ENCODE results near the gene ABAT.

Gene ABAT

DNA sequence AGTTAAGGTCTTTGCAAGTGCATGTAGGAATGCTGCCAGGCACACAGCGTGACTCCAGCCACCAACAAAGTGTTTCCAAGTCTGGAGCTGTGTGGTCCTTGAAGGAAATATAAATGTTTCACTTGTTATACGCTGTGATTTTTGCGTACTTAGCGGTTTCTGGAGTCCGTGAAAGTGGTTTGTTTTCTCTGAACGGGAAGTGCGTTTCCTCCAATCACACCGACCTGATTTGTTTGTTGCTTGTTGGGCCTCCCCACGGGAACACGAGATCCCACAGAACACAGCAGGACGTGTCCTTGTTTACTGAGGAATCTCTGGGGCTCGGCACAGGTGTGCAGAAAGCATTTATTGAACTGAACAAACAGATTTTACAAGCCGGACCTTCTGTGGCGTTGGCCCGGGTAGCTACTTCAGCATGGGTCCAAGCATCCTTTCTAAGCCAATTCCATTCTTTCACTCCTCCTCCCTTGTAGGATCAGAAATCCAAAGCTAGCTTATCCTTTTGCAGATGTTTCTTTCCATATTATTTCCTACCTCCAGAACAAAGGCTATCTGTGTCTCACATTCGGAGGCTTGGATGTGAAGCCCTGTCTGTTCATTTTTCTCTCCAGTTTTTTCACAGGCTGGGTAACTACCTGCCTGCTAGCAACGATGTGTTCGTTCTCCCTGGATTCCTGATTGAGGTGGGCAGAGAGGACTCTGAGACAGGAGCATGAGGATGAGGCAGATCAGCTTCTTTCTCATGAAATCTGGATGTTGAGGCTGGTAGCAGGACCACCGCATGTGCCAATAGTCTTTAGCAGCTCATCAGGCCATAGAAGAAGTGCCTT is 44.6 kb downstream of the ABAT start:
- DNase-seq, result no peak

DNA sequence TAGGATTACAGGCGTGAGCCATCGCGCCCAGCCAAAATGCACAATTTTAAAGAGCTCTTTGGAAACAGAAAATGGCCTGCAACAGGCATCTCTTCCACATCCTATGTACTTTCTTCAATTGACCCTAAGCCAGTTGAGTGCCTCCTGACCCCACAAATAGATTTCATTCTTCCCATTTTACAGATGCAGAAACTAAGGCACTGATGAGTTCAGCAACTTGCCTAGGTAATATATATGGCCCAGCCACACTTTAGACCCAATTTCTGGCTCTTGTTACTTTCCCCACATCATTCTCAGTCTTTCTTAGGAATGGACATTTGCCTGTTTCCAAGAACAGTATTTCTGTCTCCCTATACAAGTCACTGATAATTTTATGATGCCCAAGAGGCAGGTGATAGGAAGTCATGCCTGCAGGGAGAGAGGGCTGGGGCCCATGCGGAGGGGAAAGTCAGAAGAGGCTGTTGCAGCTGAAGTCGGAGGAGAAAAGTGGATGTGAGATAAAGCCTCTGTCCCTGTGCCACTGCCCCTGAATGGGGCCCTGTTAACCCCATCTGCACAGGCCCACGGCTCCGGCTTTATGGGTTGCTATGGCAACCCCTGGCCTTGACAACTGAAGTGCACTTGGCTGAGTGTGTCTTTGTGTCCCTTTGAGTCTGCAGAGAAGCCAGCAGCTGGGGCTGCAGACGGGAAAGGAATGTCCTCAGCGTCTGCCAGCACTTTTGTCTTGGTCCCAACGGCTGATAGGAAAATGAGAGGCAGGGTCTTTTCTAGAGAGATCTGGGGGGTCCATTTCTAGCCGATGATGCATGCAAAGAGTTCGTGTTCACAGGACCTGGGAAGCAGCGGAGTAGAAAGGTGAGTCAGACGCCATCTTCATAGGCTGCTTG is 45.9 kb downstream of the ABAT start:
- no peak for DNase-seq

DNA sequence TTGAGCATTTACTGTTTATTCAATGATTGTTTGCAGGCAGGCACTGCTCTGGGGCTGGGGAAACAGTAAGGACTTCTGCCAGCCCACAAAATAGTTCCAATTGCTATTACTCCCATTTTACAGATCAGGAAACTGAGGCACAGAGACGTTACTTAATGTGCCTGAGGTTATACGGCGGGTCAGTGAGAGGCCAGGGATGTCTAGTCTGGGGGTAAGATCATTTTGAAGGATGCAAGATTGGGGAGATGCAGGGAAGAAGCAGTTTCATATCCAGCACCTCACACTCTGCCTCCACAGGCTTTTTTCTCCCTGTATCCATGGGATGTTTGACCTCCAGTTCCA is 46.5 kb downstream of the ABAT start:
- DNase-seq, result no peak

DNA sequence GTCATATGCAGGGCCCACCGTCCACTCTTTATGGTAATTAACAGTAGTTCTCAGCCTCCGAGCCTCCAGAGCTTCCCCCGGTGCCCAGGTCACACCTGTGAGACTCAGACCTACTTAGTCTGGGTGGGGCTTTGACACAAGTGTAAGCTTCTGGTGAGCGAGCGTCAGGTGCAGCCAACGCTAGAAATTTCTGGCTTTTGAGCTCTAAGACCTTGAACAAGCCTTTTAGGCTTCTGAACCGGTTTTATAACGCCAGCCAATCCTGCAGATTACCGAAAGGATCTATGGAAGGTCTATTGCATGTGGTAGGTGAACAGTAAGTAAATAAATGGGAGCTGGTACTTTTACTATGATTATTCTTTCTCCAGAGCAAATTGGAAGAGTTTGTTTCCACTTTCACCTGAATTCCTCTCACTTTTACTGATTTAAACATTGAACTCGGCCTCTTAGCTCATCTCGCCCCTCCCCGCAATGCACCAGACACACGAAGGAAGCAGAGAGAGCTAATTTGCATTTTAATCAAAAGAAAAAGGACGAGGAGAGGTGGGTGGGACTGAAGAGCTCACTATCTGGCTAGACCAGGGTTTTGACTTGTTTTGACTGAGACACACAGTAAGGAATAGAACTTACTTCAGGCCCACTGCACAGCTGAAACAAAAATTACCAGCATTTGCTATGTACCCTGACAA is 47.1 kb downstream of the ABAT start:
- DNase-seq, result no peak

DNA sequence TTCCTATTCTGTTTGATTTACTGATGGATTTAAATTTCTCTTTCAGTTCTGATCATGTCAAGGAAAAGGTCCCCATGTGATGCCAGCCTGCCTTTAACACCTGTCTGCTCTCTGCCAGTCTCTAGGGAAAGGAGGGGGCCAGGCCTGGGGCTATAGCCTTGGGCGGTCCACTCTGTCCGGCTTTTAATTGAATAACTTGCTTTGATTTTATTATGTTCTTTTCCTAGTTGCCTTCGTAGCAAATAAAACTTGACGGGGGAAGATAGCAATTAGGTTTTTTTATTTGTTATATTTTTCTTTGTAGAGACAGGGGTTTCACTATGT is 47.6 kb downstream of the ABAT start:
- no peak for DNase-seq

DNA sequence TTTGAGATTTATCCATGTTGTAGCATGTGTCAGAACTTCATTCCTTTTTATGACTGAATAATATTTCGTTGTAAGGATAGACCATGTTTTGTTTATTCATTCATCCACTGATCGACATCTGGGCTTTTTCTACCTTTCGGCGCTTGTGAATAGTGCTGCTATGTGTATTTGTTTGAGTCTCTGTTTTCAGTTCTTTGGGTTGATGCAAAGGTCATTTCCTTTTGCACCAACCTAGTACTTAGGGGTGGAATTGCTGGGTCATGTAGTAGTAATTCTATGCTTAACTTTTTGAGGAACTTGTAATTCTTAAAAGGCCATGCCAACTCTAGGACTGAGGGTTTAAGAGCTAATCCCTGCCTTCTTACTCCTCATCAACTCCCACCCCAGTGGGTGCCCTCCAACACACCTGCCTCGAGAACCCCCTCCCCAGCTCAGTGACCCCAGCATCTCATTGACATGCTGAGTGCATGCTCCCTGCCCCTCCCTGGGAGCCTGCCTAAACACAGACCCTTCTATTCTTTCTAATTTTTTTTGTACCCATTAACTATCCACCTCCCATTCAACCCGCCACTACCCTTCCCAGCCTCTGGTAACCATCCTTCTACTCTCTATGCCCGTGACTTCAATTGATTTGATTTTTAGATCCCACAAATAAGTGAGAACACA is 51.2 kb downstream of the ABAT start:
- no peak for DNase-seq

DNA sequence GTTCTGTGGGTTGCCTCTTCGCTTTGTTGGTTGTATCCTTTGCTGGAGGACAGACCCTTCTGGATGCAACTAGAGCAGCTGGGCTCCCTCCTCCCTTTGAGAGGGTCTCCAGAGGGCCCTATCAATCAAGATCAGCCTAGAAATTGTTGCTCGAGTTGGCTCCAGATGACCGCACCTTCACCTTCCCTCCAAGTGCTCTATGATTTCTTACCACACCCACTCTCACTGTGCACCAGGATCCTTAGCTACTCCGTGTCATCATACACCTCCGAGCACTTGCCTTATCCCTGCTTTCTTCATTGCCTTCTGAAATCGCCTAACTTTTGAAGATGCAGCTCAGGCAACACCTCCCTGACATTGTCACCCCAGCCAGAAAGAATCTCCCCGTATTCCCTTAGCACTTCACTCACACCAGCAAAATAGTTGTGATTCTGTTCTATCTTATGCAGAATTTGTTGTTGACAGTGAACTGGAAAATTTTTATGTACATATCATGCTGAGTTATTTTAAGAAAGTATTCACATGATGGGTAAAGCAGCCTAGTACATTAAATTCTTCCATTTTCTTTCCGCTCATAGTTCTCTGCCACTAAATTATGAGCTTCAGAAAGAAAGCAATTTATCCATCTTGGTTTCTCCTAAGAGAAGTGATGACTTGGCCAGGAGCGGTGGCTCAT is 52.9 kb downstream of the ABAT start:
- DNase-seq, result no peak

DNA sequence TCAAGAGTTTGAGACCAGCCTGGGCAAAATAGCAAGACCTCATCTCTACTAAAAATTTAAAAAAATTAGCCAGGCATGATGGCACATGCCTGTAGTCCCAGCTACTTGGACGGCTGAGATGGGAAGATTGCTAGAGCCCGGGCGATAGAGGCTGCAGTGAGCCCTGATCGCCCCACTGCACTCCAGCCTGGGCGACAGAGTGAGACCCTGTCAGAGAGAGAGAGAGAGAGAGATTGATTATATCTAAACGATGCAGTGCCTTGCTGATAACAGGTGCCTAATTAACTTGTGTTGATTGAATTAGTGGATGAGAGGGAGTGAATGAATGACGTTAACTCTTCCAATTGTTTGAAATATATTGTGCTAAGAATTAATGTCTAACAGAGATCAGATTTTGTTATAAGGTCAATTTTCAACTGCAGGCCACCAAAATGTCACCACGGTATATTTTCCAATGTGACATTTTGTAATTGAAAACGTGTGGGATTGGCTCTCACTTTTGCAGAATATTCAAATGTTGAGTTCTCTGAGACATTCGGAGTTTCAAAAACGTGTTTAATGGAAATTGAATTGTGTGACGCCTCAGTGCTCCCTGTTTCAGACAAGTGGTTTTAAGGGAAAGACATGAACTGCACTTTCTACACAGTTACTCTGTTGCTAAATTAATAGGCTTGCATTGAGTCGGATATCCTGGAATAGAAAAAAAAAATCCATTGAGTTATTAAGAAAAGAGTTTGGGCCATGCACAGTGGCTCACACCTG is 53.6 kb downstream of the ABAT start:
- no peak for DNase-seq

DNA sequence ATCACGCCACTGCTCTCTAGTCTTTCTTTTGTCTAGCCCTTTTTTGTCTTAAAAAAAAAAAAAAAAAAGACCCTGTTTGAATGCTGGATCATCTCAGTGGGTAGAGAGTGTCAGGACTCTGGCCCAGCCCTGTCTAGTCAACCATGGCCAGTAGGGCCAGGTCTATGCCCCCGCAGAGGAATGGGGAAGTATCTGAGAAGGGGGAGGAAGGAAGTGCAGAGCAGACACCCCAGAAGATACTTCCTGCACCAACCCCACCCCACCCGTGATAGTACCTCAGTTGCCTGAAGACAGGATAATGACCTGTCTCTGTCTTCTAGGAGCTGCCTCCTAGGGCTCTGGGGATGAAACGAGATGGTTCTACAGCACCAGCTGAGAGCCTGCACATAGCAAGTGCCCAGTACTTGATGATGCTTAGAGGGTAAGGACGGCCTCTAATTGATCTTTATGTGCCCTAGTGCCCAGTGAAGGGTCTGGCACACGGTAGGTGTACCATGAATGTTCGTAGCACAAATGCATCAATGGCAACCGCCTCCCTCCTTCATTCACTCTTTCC is 55.4 kb downstream of the ABAT start:
- DNase-seq, result peak; percentile 8

DNA sequence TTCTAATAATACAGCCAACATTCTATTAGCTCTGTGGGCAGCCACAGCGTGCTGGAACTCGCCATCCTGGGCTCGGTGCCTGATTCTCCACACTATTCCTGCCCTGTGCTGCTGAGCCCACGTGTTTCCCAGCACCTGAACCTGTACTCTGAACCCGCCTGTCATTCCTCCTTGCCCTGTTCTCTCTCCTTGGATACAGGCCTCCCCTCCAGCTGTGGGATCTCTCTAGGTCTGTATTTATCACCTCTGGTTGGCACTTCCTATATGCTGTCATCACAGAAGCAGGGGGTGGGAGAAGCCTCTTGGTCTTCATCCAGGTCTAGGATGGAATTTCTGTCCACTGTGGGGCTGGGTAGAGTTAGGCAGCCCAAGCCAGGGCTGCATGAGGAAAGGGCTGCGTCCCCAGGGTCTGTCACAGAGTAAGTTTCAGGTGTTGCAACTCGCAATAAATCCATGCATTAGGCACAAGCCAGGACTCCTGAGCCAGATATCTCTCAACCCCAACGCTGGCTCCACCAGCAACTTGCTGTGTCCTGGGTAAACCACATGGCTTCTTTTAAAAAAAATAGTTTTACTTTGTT is 56.0 kb downstream of the ABAT start:
- DNase-seq, result no peak

DNA sequence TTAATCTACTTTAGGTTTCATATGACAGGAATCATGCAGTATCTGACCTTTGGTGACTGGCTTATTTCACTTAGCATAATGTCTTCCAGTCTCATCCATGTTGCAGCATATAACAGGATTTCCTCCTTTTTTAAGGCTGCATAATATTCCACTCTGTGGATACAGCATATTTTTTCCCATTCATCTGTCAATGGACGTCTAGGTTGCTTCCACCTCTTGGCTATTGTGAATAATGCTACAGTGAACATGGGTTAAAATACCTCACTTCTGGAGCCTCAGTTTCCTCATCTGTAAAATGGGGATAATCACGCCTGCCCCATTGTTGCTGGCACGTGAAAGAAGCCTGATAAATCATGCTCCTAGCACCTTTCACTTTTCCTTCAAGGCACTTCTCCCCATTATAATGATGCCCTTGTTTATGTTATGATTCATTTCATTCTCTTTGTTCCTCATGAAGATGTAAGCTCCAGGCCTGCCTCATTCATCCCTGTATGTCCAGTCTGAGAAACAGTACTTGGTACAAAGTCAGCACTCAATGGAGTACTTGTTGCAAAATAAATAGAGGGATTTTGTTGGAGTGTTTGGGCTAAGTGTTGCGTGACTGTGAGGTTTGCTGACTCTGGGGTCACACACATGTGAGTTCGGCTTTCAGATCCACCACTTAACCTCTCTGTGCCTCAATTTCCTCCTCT is 59.6 kb downstream of the ABAT start:
- DNase-seq, result no peak

DNA sequence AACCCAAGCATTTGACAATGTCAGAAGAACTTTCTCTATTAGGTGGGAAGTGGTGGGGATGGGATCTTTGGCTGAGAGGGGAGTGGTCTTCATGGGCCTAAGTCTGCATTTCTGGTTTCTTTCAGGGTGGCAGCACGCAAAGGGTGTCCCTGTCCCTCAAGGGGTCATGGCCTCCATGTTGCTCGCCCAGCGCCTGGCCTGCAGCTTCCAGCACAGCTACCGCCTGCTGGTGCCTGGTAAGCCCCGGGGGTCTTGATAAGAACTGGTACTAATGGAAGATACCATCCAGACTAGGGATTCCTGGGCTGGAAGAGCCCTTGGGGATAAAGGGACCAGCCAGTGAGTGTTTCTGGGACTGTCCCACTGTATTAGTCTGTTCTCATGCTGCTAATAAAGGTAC is 61.2 kb downstream of the ABAT start:
- no peak for DNase-seq

DNA sequence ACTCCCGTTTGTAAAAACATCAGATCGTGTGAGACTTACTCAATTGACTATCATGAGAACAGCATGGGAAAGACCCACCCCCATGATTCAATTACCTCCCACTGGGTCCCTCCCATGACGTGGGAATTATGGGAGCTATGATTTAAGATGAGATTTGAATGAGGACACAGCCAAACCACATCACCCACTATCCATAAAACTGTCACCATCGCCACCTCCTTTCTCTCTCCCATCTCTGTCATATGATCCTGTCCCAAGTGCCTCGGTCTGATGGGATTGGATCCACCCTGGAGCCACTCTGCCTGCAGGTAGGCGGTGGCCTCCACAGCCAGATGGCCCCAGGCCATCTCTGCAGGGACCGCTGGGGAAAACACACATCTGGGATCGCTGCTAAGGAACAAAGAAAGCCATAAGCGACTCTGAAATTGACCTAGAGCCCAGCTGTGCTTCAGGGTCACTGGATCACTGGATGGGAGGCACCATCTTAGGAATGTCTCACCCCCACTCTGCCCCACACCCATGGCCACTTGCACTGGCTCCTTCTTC is 61.8 kb downstream of the ABAT start:
- no peak for DNase-seq

DNA sequence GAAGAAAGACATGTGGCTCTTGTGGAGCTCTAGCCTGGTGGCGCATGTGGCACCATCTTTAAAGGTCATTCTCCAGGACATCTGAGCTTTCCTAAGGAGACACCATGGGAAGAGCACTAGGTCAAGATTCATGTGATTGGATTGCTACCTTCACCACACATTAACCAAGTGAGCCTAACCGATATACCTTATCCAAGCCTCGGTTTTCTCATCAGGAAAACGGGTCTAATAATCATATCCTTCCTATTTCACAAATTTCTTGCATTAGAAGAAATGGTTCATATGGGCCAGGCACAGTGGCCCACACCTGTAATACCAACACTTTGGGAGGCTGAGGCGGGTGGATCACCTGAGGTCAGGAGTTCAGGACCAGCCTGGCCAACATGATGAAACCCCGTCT is 64.7 kb downstream of the ABAT start:
- DNase-seq, result no peak

DNA sequence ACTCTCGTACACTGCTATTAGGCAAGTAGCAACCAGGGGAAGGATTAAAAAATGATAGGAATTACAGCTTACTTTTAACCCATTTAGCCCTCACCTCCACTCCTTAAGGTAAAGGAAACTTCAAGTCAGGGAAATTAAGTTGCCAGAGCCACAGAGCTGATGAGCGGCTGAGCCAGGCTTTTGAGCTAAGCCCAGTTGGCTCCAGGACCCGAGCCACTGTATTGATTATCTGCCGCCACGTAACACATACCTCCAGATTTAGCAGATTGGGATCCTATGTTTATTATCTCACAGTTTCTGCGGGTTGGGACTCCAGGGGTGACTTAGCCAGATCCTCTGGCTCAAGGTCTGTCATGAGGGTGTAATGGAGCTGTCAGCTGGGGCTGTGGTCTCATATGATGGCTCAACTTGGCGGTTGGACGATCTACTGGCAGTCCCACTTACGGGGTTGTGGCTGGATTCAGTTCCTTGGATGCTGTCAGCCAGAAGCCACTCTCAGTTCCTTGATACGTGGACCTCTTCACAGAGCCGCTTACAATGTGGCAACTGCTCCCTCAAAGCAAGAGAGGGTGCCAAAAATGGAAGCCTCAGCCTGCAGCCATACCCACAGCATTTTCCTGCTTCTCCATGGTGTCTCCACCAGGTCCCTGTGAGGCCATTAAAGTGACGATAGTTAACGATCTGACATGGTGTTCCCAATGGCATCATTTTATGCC is 65.7 kb downstream of the ABAT start:
- no peak for DNase-seq

DNA sequence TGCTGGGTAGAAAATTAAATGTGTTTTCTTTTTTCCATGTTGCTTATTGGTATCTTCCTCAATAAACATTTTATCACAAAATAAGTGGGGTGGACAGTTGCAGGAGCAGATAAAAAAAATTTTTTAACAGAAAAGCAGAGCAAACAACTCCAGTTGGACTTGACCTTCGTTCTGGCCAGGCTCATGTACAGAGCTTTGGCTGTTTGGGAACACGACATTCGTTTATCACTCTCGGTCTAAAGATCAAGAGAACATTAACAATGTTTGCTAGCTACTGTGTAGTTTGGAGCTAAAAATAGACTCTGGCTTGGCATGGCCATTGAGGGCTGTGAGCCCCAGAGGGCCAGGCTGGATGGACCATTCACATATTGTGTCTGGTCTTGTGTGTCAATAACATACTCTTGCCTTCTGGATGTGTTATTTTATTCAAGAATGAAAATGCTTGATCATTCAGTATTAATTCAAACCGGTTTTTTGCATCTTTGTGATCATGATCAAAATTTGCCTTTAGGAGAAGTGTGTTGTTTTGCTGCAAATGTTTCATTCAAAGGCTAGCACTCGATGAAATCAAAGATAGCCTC is 66.4 kb downstream of the ABAT start:
- DNase-seq, result no peak

DNA sequence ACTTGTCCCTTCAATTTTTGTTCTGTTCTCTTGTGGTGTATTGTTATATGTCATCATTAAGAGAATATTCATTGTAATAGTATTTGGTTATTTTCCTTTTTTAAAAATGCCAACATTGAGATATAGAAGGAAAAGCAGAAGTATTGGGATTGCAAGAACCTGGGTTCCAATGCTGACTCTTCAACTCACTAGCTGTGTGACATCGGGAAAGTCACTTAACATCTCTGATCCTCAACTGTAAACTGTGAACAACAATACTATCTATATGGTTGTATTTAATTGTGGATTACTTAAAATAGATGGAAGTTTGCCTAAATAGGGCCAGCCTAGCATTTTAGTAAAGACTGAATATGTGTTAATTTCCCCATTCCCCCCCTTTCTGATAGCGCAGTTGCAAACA is 67.2 kb downstream of the ABAT start:
- DNase-seq, result no peak

DNA sequence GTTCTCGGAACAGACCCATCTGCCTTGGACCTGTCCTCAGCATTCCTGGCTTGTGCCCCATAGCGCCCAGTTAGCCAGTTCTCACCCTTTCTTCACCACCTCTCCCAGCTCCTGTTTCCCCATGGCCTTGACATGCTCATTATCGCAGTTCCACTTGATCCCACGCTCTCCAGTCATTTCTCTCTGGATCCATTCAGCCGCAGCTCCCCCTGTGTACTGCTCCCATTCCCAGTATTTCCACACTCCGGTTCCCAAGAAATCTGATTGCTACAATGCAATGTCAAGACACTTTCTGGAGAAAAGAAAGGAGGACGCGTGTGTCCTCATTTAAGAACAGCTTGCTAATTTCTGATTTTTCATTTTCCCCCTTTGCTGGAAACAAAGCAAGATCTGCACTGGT is 67.7 kb downstream of the ABAT start:
- DNase-seq, result no peak

DNA sequence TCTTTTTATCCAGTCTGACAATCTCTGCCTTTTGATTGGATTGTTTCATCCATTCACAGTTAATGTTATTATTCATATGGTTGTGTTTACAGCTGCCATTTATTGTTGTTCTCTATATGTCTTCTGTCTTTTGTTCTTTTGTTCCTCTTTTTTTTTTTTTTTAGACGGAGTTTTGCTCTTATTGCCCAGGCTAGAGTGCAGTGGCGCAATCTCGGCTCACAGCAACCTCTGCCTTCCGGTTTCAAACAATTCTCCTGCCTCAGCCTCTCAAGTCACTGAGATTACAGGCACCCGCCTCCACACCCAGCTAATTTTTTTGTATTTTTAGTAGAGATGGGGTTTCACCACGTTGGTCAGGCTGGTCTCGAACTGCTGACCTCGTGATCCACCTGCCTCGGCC is 74.5 kb downstream of the ABAT start:
- peak; percentile 58 for DNase-seq
